H1 (cell line): ENCODE measurements around the gene YAP1. TPM values are rescaled to one million over a fixed set of nuclear protein-coding genes. Genes with fewer than 3 reads are reported as not detected.

Experiments used
- CTCF ChIA-PET: fragments of 300-600 bp; sonication (Branson Sonifier 250); formaldehyde crosslinking; loops from one replicate; lab custom pipeline; 2021; ENCODE audit not compliant: partially characterized antibody; lab: Charles Lee
- POLR2A ChIA-PET: fragments of 300-600 bp; sonication (Branson Sonifier 250); formaldehyde crosslinking; loops from one replicate; lab custom pipeline; 2021; ENCODE audit warnings: inconsistent platforms; ENCODE audit not compliant: partially characterized antibody; lab: Charles Lee
- DNase-seq, 2 experiments: peaks; one replicate each; pipeline versions ENCODE4 v3.0.0 to v3.0.0-alpha.2; 2010 to 2022; ENCODE audit warnings: low spot score in 2 of 2, low read depth in 1 of 2, mixed read lengths in 1 of 2
- FAIRE-seq: peaks from 2 replicates; lab custom pipeline; 2011; peaks lifted over from hg19 to GRCh38; lab: Jason Lieb, UNC
- H2AFZ ChIP-seq: 2 replicates; pipeline ENCODE4 v1.8.1; 2012; ENCODE audit warnings: low read length, inconsistent platforms
- H2AK5ac ChIP-seq: 2 replicates; pipeline ENCODE4 v1.6.1; 2013; ENCODE audit warnings: low read depth, low read length
- H2BK120ac ChIP-seq: replicated peaks from 2 replicates; pipeline ENCODE3; 2013; ENCODE audit warnings: low read depth, low read length, inconsistent platforms
- H2BK12ac ChIP-seq: 2 replicates; pipeline ENCODE4 v1.6.1; 2013; ENCODE audit warnings: low read depth, low read length
- H2BK15ac ChIP-seq: 2 replicates; pipeline ENCODE4 v1.6.1; 2013; ENCODE audit warnings: low read length
- H2BK20ac ChIP-seq: 2 replicates; pipeline ENCODE4 v1.6.1; 2013; ENCODE audit warnings: low read length
- H2BK5ac ChIP-seq: 2 replicates; pipeline ENCODE4 v1.6.1; 2013; ENCODE audit warnings: low read depth, low read length
- H3K14ac ChIP-seq: 2 replicates; pipeline ENCODE4 v1.6.1; 2013; ENCODE audit warnings: inconsistent platforms; ENCODE audit not compliant: insufficient read length
- H3K18ac ChIP-seq: 2 replicates; pipeline ENCODE4 v1.6.1; 2013; ENCODE audit warnings: low read length; ENCODE audit errors: extremely low read depth
- H3K23ac ChIP-seq: 2 replicates; pipeline ENCODE4 v1.6.1; 2013; ENCODE audit warnings: inconsistent platforms; ENCODE audit not compliant: insufficient read length
- H3K23me2 ChIP-seq: 2 replicates; pipeline ENCODE4 v1.6.1; 2013; ENCODE audit warnings: low read depth, low read length
- H3K27ac ChIP-seq: 2 replicates; pipeline ENCODE4 v1.6.1; 2011; ENCODE audit warnings: low read depth, low read length, inconsistent platforms
- H3K27me3 ChIP-seq, 4 experiments: replicated peaks in 1 of 4; 1 replicate in 1 of 4; 2 replicates in 3 of 4; pipeline versions ENCODE4 v1.6.1 to v1.8.1; 2011 to 2013; ENCODE audit warnings: low read length in 3 of 4, mild to moderate bottlenecking in 3 of 4, inconsistent platforms in 2 of 4, mixed read lengths in 2 of 4, moderate library complexity in 1 of 4; ENCODE audit not compliant: control insufficient read depth in 3 of 4, insufficient read depth in 3 of 4; ENCODE audit errors: extremely low read depth in 1 of 4
- H3K36me3 ChIP-seq, 4 experiments: 2 replicates each; pipeline versions ENCODE4 v1.6.1 to v1.8.1; 2011 to 2013; ENCODE audit warnings: mild to moderate bottlenecking in 4 of 4, low read length in 3 of 4, moderate library complexity in 2 of 4, control low read depth in 1 of 4, inconsistent platforms in 1 of 4; ENCODE audit not compliant: insufficient read depth in 4 of 4, control insufficient read depth in 2 of 4
- H3K4ac ChIP-seq: replicated peaks from 2 replicates; pipeline ENCODE3; 2013; ENCODE audit warnings: low read length, low read depth, mixed read lengths, inconsistent platforms; ENCODE audit not compliant: insufficient read length
- H3K4me1 ChIP-seq, 4 experiments: replicated peaks in 1 of 4; 1 replicate in 1 of 4; 2 replicates in 3 of 4; pipeline versions ENCODE4 v1.6.1 to v1.8.1; 2011 to 2013; ENCODE audit warnings: low read length in 3 of 4, inconsistent platforms in 2 of 4, mixed read lengths in 1 of 4; ENCODE audit not compliant: insufficient read depth in 4 of 4, control insufficient read depth in 3 of 4
- H3K4me2 ChIP-seq, 2 experiments: 2 replicates each; pipeline versions ENCODE4 v1.6.1 to v1.8.1; 2011 to 2013; ENCODE audit warnings: low read depth in 2 of 2, low read length in 2 of 2, control low read depth in 1 of 2, inconsistent platforms in 1 of 2, mild to moderate bottlenecking in 1 of 2; ENCODE audit not compliant: insufficient read depth in 1 of 2
- H3K4me3 ChIP-seq, 4 experiments: fragments of 200-600, 300-600 bp in 1 of 4; sonication (generic), shearing (Covaris generic), sonication (Bioruptor Twin) in 1 of 4; 2 replicates each; pipeline versions ENCODE4 v1.5.1 to v1.8.1; 2011 to 2016; ENCODE audit warnings: low read length in 4 of 4, low read depth in 3 of 4, control low read depth in 2 of 4, inconsistent platforms in 2 of 4, mild to moderate bottlenecking in 2 of 4, mixed read lengths in 1 of 4, moderate library complexity in 1 of 4; ENCODE audit not compliant: insufficient read depth in 2 of 4; ENCODE audit errors: extremely low read depth in 1 of 4
- H3K56ac ChIP-seq: replicated peaks from 2 replicates; pipeline ENCODE3; 2013; ENCODE audit warnings: low read depth, mild to moderate bottlenecking, mixed read lengths, low read length, inconsistent platforms; ENCODE audit not compliant: insufficient read length
- H3K79me1 ChIP-seq: 2 replicates; pipeline ENCODE4 v1.6.1; 2013; ENCODE audit warnings: low read depth, low read length, control low read depth
- H3K79me2 ChIP-seq, 2 experiments: 2 replicates each; pipeline versions ENCODE4 v1.6.1 to v1.8.1; 2012 to 2013; ENCODE audit warnings: low read length in 2 of 2, mild to moderate bottlenecking in 2 of 2, inconsistent platforms in 1 of 2; ENCODE audit not compliant: insufficient read depth in 2 of 2, control insufficient read depth in 1 of 2
- H3K9ac ChIP-seq, 4 experiments: replicated peaks in 1 of 4; 1 replicate in 1 of 4; 2 replicates in 3 of 4; pipeline versions ENCODE4 v1.6.1 to v1.8.1; 2011 to 2013; ENCODE audit warnings: low read depth in 3 of 4, low read length in 3 of 4, control low read depth in 2 of 4, mild to moderate bottlenecking in 2 of 4, moderate library complexity in 2 of 4, inconsistent platforms in 1 of 4; ENCODE audit errors: extremely low read depth in 1 of 4
- H3K9me3 ChIP-seq, 2 experiments: 2 replicates each; pipeline versions ENCODE4 v1.6.1 to v1.8.1; 2012 to 2013; ENCODE audit warnings: mild to moderate bottlenecking in 2 of 2, moderate library complexity in 2 of 2, control low read depth in 1 of 2, inconsistent platforms in 1 of 2, low read depth in 1 of 2, low read length in 1 of 2, mixed read lengths in 1 of 2; ENCODE audit not compliant: insufficient read depth in 2 of 2
- H4K20me1 ChIP-seq, 2 experiments: replicated peaks in 1 of 2; 2 replicates each; pipeline versions ENCODE3 to v1.8.1; 2011 to 2013; ENCODE audit warnings: inconsistent platforms in 2 of 2, low read length in 2 of 2, mild to moderate bottlenecking in 1 of 2; ENCODE audit not compliant: insufficient read depth in 2 of 2, control insufficient read depth in 1 of 2
- H4K5ac ChIP-seq: 2 replicates; pipeline ENCODE4 v1.6.1; 2013; ENCODE audit warnings: low read length, low read depth, mixed read lengths, inconsistent platforms; ENCODE audit not compliant: insufficient read length
- H4K8ac ChIP-seq: 2 replicates; pipeline ENCODE4 v1.8.0; 2013; ENCODE audit warnings: mild to moderate bottlenecking, moderate library complexity, low read length, inconsistent platforms; ENCODE audit not compliant: insufficient read depth; ENCODE audit errors: extremely low read depth
- H4K91ac ChIP-seq: replicated peaks from 2 replicates; pipeline ENCODE3; 2013; ENCODE audit warnings: low read length, mixed read lengths, inconsistent platforms; ENCODE audit not compliant: insufficient read length
- SAP30 ChIP-seq: fragments of 300-600 bp; sonication (generic); IDR thresholded peaks from 2 replicates; pipeline ENCODE4 v1.7.1; 2012; ENCODE audit warnings: low read length, moderate library complexity, mild to moderate bottlenecking, inconsistent platforms; ENCODE audit not compliant: insufficient read depth, insufficient replicate concordance
- SP2 ChIP-seq: IDR thresholded peaks from 2 replicates; pipeline ENCODE4 v1.6.1; 2012; ENCODE audit warnings: mild to moderate bottlenecking, low read length, inconsistent platforms
- SRF ChIP-seq: IDR thresholded peaks from 2 replicates; pipeline ENCODE4 v1.6.1; 2011; ENCODE audit warnings: mild to moderate bottlenecking, low read depth, low read length, moderate library complexity
- TAF1 ChIP-seq: IDR thresholded peaks from 2 replicates; pipeline ENCODE4 v1.6.1; 2011; ENCODE audit warnings: mild to moderate bottlenecking, low read depth, low read length
- TEAD4 ChIP-seq: IDR thresholded peaks from 2 replicates; pipeline ENCODE4 v1.6.1; 2012; ENCODE audit warnings: low read depth, low read length, inconsistent platforms, mixed read lengths
- WGBS, 2 experiments: shearing (Covaris generic) in 1 of 2; methylation state at CpG; one replicate each; pipeline versions ENCODE4 v1.1.6 to v1.1.7; 2013 to 2015; ENCODE audit warnings: low lambda C conversion rate in 2 of 2, mixed read lengths in 2 of 2, inconsistent platforms in 1 of 2, low coverage in 1 of 2, missing lambda C conversion rate in 1 of 2; ENCODE audit not compliant: insufficient replicate concordance in 2 of 2, insufficient coverage in 1 of 2, insufficient read length in 1 of 2; ENCODE audit errors: extremely low coverage in 1 of 2, missing lambda C conversion rate in 1 of 2; 5-methylcytosine and 5-hydroxymethylcytosine counted together
- polyA plus RNA-seq, 7 experiments: library from polyadenylated mRNA; depleted of rRNA in 3 of 7; stranded (reverse) in 5 of 7; unstranded in 2 of 7; fragments of >200 nt in 5 of 7; fragments of 200-250 nt in 2 of 7; gene quantifications; 1 replicate in 5 of 7; 2 replicates in 1 of 7; 4 replicates in 1 of 7; pipeline versions ENCODE4 v1.2.1 to v1.2.3, GENCODE V29; 2011 to 2013; ENCODE audit warnings: missing spikeins in 2 of 7, mixed read lengths in 2 of 7
- total RNA-seq: library from RNA; stranded (reverse); fragmentation: NEBNext Ultra II Directional; extraction: Animal tissue kit (Norgen Biotek cat#: 25700); gene quantifications from 2 replicates; pipeline ENCODE4 v1.2.1, GENCODE V29; 2021

YAP1 gene
- total and polyA plus RNA-seq, 2 of the 8 experiments (the other 6 are each of a cell fraction or from before 2014, with no cell fraction given), result 62.0 to 108 TPM

GRCh38 chr11:102240502-102240901 is 130.3 kb downstream of the YAP1 start:
- H2BK15ac ChIP-seq, result peak overlapping the region; percentile 83; the same call in 1 of the 2 replicates
- POLR2A ChIA-PET, result no interaction called here
- DNase-seq, result no peak
- no peak overlapping the region for H3K9ac ChIP-seq
- 93% methylated on average over 2 of the region's 2 CpGs; no CpG with 5 or more reads in 1 of the 2 experiments for WGBS, 2 experiments
- no peaks in the 10 kb centered on the region for H3K9me3 ChIP-seq
- H3K36me3 ChIP-seq, result no peaks in the 10 kb centered on the region
- no peak overlapping the region for H4K8ac ChIP-seq
- H4K91ac ChIP-seq, result no peak overlapping the region
- no peak for TF ChIP-seq SP2
- no peak for TF ChIP-seq TAF1
- no peak for TF ChIP-seq SRF
- no peak for TF ChIP-seq SAP30
- no peak for TF ChIP-seq TEAD4
- no peak overlapping the region for H2BK12ac ChIP-seq
- H2BK20ac ChIP-seq, result no peak overlapping the region
- H3K23ac ChIP-seq, result no peak overlapping the region
- no peak overlapping the region for H3K56ac ChIP-seq
- no peak overlapping the region for H4K5ac ChIP-seq
- H4K20me1 ChIP-seq, result no peaks in the 10 kb centered on the region
- H3K4ac ChIP-seq, result no peak overlapping the region
- H3K79me2 ChIP-seq, result no peaks in the 10 kb centered on the region
- no peak overlapping the region for H3K4me3 ChIP-seq
- H3K23me2 ChIP-seq, result no peaks in the 10 kb centered on the region
- 0 out of 2 replicates have a peak overlapping the region, but pooled peaks have one; percentile 45 for H2BK5ac ChIP-seq
- no peak overlapping the region for H2BK120ac ChIP-seq
- FAIRE-seq, result no peak
- H3K27ac ChIP-seq, result no peak overlapping the region
- H3K18ac ChIP-seq, result no peak overlapping the region
- no peaks in the 10 kb centered on the region; a peak in 1 of 7 replicates for H3K4me1 ChIP-seq
- H3K14ac ChIP-seq, result no peak overlapping the region
- CTCF ChIA-PET, result interaction anchor here (0.7 to 1.1 kb wide), 2 partner anchors 13 to 14 kb away, joined by 4 to 6 read pairs; no protein-coding TSS in a partner anchor
- H2AFZ ChIP-seq, result no peak overlapping the region
- H3K4me2 ChIP-seq, result no peak overlapping the region
- no peak overlapping the region for H2AK5ac ChIP-seq
- H3K79me1 ChIP-seq, result no peaks in the 10 kb centered on the region
- peaks cover 0 to 2% (median 0%) of the 10 kb centered on the region in 4 experiments; a peak in 1 of 7 replicates for H3K27me3 ChIP-seq
